Hematopoietic multipotent progenitor cell treated with erythropoietin and hydrocortisone succinate and interleukin-3 and kit ligand, for 8 days (in vitro differentiated cells): Measurements from ENCODE around the gene SIT1.
"Not testable (repeated sequence)": the region's sequence is repeated elsewhere in the genome, so short reads cannot be mapped to it uniquely, and the experiment has no call there.

Source experiments
- DNase-seq: peaks from one replicate; pipeline ENCODE4 v3.0.0-alpha.2; 2015

Gene SIT1

DNA sequence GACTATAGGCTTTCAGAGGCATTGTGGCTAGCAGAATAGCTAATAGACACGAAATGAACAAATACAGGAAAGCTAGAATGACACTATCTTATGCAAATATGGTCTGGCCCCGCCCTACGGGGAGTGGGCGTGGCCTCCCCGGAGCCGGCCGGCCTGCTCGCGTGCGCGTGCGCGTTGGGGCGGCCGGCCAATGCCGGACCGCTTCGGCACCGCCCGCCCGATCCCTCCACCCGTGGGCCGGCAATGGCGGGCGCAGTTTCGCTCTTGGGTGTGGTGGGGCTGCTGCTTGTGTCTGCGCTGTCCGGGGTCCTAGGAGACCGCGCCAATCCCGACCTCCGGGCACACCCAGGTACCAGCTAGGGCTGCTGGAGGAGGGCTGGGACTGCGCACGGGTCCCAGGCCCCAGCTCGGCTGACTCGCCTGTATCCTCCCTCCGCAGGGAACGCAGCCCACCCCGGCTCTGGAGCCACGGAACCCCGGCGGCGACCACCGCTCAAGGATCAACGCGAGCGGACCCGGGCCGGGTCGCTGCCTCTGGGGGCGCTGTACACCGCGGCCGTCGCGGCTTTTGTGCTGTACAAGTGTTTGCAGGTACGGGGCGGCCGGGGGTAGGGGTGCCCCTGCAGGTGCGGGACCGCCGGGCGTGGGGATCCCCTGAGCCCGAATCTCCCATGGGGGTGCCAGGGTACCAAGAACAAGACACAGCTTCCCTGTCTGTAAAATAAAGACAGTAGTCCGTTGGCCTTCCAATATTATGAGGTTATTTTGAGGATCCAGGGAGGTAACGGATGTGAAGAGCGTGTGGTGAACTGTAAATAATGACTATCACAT is 7.6 kb upstream of the SIT1 start, which contains the start of gene CCDC107:
TSS of gene CCDC107 (plus strand) at position 156 of the 831 bp plus-strand sequence. CDS start at position 244, 88 bp downstream.
- peak; percentile 86 for DNase-seq

DNA sequence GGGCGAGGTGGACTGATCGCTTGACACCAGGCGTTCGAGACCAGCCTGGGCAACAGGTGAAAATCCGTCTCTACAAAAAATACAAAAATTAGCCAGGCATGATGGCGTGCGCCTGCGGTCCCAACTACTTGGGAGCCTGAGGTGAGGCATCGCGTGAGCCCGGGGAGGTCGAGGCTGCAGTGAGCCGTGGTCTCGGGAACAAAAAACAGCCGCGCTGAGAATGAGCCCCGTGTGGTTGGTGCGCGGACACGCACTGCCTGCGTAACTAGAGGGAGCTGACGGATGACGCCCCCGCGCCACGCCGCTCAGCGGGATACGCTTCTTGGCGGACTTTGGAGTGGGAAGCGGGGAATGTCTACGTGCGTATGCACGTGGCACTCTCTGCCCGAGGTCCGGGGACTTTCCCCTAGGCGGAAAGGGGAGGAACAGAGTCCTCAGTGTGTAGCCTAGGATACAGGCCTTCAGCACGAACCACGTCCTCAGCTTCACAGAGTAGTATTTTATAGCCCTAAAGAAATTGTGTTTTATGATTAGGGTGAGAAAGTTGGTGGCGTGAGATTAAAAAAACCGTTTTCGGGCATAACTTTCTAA is 6.9 kb upstream of the SIT1 start, which contains the start of gene RMRP:
TSS of gene RMRP (minus strand) at position 474 of the 591 bp plus-strand sequence.
- DNase-seq, result peak; percentile 99

DNA sequence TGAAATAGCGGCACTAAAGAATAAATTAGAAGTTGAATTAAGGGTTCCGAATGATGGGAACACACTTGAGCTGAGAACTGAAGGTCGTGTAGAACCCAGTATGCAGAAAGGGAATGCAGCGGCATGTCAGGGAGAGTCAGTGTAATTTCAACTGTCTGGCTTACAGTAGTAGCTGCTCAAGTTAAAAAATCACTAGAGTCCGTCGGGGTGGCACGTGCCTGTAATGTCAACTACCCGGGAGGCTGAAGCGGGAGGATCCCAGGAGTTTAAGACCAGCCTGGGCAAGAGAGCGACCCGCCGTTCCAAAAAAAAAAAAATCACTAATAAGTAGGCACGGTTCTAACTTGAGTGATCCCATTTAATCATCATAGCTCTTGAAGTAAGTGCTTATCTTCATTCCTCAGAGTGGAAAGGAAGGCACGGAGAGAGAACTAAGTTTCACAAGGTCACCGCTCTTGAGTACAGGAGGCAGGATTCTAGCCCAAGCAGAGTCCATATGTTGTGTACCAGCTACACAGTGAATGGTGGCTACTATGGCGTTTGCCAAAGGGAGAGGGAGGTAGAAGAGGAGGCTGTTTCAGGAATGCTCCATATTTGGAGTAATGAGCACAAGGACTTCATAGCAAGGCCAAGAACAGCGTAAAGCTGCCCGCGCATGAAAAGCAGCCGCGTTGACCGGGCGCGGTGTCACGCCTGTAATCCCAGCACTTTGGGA is 6.3 kb upstream of the SIT1 start:
- DNase-seq, result no peak

DNA sequence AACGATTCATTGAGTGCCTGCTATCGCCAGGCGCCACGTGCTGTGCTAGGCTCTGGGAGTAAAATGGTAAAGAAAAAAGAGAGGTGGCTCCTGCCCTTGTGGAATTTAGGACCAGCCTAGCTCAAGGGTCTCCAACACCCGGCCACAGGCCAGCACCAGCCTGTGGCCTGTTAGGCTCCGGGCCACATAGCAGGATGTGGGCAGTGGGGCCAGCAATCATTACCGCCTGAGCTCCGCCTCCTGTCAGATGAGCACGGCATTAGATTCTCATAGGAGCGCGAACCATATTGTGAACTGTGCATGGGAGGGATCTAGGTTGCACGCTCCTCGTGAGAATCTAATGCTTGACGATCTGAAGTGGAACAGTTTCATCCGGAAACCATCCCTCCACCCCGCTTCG is 5.6 kb upstream of the SIT1 start:
- DNase-seq, result no peak

DNA sequence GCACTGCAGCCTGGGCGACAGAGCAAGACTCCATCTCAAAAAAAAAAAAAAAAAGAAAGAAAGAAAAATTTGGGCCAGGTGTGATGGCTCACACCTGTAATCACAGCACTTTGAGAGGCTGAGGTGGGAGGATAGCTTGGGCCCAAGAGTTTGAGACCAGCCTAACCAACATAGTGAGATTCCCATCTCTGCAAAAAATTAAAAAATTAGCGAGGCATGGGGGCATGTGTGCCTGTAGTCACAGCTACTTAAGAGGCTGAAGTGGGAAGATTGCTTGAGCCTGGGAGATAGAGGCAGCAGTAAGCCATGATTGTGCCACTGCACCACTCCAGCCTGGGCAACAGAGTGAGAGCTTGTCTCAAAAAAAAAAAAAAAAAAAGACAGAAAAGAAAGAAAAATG is 2.9 kb upstream of the SIT1 start:
- DNase-seq, result no peak

DNA sequence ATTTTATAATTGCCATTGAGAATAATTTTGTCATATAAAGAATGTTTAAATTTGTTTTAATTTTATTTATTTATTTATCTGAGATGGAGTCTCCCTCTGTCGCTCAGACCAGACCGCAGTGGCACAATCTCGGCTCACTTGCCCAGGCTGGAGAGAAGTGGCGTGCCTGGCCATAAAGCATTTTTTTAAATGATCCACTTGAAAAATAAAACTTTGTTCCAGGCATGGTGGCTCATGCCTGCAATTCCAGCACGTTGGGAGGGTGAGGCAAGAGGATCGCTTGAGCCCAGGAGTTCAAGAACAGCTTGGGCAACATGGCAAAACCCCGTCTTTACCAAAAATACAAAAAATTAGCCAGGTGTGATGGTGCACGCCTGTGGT is 2.1 kb upstream of the SIT1 start:
- no peak for DNase-seq

DNA sequence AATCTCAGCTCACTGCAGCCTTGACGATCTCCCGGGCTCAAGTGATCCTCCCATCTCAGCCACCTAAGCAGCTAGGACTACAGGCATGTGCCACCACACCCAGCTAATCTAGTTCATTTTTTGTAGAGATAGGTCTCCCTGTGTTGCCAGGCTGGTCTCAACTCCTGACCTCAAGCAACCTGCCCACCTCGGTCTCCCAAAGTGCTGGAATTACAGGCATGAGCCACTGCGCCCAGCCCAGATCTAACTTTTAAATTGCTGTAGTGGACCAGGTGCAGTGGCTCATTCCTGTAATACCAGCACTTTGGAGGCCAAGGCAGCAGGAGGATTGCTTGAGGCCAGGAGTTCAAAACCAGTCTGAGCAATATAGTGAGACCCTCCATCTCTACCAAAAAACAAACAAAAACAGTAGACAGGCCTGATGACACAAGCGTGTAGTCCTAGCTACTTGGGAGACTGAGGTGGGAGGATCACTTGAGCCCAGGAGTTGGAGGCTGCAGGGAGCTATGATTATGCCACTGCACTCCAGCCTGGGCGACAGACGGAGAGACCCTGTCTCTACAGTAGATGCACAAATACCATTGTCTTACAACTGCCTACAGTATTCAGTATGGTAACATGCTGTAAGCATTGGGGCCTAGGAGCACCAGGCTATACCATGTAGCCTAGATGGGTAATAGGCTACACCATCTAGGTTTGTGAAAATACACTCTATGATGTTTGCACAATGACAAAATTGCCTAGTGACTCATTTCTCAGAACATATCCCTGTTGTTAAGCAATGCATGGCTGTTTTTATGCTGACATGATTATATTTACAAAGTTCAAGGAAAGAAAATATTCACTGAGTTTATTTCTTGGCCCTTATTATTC is 1.5 kb upstream of the SIT1 start:
- DNase-seq, result peak; percentile 51

DNA sequence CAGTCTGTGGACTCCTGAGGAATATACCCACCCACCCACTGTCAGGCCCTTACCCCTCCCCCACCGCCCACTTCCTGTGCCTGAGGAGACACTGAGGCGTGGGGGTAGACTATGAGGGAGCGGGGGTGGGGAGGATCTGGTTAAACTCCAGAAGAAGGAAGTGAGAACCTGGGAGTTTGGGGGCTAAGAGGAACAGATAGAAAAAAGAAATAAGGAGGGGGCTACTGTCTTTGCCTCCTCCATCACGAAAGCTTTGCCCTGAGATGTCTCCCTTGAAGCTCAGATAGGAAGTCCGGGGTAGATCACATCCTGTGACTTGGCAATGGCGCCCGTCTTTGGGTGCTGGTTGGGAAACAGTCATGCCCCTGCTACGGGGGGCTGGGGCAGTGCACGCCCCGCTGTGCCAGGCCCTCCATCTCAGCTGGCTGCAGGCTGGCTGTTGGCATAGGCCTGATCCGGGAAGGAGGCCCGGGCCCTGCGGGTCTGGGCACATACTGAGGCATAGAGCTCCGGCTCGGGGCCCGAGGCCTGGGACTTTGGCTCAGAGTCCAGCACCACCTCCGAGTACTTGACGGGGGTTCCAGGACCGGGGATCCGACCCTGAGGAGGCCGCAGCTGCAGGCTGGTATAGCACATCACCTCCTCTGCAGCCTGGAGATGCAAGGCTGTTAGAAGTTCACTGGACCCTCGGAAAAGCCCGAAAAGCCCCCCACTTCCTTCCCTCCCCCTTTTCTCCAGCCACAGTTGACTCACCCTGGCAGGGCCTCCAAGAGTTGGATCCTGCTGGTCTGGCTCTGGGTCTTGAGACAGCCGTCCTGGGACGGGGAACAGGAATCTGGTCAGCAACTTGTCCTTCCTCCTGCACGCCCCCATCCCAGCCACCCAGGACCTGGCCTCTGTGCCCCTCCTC is 1.0 kb downstream of the SIT1 start:
- DNase-seq, result no peak

DNA sequence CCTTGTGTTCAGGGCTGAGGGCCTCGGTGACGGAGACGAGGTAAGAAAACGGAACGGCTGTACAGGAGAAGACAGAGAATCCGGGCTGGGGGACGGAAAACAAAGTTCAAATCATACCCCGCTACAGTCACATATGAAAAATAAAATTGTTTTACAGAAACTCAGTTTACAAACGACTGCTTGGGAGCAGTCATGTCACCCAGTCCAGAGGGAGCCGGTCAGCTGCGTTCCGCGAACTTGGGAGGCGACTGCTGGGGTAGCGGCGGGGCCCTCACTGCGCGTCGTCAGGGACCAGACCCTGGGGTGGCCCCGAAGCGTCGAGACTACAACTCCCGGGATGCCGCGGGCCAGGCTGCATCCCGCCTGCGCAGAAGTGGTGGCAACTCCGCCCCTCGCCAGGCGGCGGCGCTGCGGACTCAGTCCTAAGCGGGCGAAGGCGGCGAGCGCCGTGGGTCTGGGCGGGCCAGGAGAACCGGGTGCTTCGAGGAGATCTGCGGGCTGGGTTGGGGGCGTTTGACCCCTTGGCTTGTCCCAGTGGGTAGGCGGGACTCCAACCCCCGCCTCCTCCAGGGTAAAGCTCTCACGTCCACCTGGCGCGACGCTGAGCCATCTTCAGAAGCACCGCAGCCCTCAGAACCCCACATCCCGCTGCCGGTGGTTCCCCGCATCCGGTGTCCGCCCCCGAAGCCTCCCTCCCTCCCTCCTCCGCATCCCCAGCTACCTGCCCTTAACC is 4.0 kb downstream of the SIT1 start:
- DNase-seq, result peak; percentile 85

DNA sequence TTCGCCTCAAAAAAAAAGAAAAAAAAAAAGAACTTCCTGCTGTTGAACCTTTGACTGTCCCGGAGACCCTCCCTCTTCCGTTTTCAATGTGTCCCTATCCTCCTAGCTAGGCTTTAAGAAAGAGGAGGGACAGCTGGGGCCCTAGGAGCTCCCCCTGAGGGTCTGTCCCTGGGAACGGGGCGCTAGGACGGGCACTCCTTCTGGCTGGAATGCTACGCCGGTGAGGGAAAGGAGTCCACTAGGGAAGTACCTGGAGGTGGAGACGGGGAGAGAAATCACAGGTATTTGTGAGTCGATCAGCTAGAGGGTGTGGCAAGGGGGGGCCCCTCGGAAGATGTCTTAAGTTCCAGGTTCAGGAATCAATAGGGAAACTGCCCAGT is 4.6 kb downstream of the SIT1 start:
- DNase-seq, result no peak

DNA sequence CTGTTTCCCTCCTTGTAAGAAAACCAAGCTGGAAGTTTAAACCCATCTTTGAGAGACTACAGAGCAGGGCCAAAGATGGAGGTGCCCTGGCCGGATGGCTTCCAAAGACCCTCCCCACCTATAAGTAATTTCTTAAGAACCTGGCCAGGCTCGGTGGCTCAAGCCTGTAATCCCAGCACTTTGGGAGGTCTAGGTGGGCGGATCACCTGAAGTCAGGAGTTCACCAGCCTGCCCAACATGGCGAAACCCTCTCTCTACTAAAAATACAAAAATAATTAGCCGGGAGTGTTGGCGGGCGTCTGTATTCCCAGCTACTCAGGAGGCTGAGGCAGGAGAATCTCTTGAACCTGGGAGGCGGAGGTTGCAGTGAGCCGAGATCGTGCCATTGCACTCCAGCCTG is 5.0 kb downstream of the SIT1 start:
- not testable (repeated sequence) for DNase-seq

DNA sequence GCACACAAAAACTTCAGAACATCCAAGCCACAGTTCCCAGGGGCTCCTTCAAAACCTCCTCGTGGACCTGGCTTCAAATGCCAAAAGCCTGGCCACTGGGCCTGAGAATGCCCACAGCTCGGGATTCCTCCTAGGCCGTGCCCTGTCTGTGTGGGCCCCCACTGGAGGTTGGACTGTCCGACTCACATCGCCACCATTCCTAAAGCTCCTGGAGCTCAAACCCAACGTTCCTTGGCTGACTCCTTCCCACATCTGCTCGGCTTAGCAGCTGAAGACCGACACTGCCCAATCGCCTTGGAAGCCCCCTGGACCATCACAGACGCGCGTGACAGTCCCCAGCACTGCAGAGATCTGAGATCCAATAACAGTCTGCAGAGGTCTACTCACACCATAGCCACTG is 7.7 kb downstream of the SIT1 start:
- DNase-seq, result no peak

DNA sequence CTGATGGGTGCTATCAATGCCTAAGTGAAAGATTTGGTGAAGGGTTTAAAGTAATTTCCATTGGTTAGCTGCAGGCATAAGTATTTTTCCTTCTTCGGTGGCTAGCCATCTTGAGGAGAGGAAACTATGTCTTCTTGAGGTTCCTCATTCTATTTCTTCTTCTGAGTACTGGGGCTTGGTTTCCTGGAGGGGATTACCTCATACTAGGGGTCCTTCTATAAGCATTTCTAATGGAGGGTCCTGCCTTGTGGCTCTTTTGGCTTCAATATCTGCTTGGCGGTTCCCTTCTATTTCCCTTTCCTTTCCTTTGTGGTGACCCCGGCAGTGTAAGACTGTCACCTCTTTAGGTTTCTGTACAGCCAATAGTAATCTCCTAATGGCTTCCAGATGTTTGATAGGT is 9.3 kb downstream of the SIT1 start:
- DNase-seq, result not testable (repeated sequence)

DNA sequence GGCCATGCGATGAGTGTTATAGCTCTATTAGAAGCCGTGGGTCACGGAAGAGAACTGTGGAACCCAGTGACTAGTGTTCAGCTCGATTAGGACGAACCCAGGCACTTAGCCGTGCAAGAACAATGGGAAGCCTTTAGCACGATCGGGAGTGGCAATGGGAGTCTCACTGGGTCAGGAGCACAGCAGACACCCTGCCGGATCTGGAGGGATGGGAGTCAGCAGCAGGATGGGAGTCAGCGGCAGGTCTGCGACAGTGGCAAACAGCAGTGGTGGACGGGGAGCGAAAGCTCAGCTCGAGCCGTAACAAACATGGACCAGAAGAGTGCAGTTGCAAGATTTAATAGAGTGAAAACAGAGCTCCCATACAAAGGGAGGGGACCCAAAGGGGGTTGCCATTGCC is 10.3 kb downstream of the SIT1 start:
- DNase-seq, result not testable (repeated sequence)

DNA sequence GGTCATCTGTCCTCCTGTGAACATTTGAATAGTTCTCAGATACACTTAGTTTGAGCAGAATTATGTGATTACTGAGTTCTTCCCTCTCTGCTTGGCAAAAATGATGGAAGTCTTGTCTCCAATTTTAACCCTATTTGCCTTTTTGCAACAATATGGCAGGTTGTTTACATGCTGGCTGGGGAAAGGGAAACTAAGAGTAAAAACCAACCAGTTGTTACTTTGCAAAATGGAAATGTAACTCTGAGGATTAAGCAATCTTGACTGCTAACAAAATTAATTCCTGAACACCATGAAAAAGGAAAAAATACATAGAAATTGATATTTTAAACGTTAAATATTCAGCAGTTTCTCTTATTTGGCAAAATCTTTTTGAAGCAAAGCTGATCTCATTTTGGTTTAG is 11.1 kb downstream of the SIT1 start:
- no peak for DNase-seq

DNA sequence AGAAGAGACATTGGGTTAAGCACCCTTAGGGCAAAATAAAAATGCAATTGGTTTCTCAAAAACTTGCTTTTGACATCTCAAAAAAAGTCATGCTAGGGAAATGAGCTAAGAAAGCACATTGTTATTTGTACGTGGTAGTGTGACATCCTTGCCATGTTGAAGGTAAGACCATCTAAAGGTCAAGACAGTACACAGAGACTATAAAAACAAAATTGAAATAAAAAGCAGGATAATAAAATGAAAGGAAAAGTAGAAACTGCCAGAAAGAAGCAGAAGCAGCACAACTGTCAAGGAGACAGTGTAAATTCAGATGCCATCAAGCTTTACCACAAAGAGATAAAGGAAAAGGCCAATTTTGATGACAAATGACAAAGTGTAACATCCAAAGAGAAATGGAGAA is 11.5 kb downstream of the SIT1 start:
- not testable (repeated sequence) for DNase-seq

DNA sequence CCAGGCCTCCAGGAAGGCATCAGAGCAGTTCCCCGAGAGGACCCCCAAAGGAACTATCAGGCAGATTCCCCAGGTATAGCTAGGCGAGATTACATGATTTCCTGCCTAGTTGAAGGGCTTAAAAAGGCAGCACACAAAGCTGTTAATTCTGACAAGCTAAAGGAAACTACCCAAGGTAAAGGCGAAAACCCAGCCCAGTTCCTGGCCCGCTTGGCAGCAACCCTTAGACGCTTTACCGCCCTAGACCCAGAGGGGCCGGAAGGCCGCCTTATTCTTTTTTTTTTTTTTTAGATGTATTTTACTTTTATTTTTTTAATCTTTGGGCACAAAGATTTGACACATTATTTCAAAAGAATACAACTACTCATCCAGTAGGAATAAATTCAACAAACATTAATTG is 12.0 kb downstream of the SIT1 start:
- not testable (repeated sequence) for DNase-seq

DNA sequence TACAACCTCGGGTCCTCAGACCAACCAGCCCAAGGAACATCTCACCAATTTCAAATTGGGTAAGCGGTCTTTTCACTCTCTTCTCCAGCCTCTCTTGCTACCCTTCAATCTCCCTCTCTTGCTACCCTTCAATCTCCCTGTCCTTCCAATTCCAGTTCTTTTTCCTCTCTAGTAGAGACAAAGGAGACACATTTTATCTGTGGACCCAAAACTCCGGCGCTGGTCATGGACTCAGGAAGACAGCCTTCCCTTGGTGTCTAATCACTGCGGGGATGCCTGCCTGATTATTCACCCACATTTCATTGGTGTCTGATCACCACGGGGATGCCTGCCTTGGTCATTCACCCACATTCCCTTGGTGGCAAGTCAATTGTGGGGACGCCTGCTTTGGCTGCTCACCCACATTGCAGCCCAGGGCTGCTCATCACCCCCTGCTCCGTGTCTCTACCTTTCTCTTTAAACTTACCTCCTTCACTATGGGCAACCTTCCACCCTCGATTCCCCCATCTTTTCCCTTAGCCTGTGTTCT is 13.2 kb downstream of the SIT1 start:
- DNase-seq, result not testable (repeated sequence)

DNA sequence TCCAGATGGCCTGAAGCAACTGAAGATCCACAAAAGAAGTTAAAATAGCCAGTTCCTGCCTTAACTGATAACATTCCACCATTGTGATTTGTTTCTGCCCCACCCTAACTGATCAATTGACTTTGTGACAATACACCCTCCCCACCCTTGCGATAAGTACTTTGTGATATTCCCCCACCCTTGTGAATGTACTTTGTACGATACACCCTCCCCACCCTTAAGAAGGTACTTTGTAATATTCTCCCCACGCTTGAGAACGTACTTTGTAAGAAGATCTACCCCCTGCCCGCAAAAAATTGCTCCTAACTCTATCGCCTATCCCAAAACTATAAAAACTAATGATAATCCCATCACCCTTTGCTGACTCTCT is 13.9 kb downstream of the SIT1 start:
- DNase-seq, result not testable (repeated sequence)

DNA sequence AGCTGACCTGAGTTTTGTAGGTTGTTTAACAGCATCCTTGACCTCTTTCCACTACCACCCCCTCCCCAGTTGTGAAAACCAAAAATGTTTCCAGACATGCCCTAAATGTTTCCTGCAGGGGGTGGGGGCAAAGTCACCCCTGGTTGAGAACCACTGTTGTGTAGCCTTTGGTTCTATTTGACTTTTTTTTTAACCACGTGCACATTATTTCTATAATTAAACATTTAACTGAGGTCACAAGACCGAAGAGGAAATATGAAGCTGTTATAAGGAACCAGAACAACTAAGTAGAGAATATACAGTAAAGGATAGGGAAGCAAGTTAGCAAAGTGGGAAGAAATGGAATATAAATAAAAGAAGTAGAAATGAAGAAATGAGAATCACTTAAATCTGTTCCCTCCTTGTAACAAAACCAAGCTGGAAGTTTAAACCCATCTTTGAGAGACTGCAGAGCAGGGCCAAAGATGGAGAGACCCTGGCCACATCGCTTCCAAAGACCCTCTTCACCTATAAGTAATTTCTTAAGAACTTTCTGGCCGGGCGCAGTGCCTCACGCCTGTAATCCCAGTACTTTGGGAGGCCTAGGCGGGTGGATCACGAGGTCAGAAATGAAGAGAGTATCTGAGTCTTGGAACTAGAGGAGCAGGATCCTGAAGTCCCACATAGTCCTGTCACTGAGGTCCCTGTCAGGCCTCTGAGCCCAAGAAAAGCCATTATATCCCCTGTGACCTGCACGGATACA is 14.4 kb downstream of the SIT1 start:
- DNase-seq, result no peak
